Measurements from ENCODE around the gene PIGK.

- TF ChIP-seq CTCF (IDR thresholded peaks at IDR 0.05) (no peak), POLR2A (IDR thresholded peaks at IDR 0.05) (no peak)
Observed at GRCh38 chr1:77139389-77139788, 79.8 kb downstream of the PIGK start.
